H9 (cell line): Measurements from ENCODE around the gene HIP1. TPM values are rescaled to one million over a fixed set of nuclear protein-coding genes. Genes with fewer than 3 reads are reported as not detected.

Source experiments
- total RNA-seq: library from RNA; stranded (reverse); gene quantifications from 2 replicates; pipeline ENCODE4 v1.2.1, GENCODE V29; 2021

The HIP1 gene
- total RNA-seq, 1 experiment from 2014 or later = 87.5 TPM

Other genes with a start within 250 kb of the HIP1 start
- not detected in 2 replicates for gene SPDYE5, start 246.6 kb downstream of the HIP1 start, total RNA-seq
- gene CCL26, start 33.3 kb upstream of the HIP1 start, total RNA-seq = 8.7 and 9.3 TPM in 2 replicates
- gene CCL24, start 74.9 kb upstream of the HIP1 start, total RNA-seq = not detected in 2 replicates
- gene RHBDD2, start 140.1 kb upstream of the HIP1 start, total RNA-seq = 27.6 and 30.0 TPM in 2 replicates
- 125 and 128 TPM in 2 replicates for gene POR, start 176.2 kb upstream of the HIP1 start, total RNA-seq